PC-3 (cell line): ENCODE measurements around the gene PDCD1LG2. TPM values are rescaled to one million over a fixed set of nuclear protein-coding genes. Genes with fewer than 3 reads are reported as not detected.

ENCODE experiments used
- ATAC-seq: fragments of 200-7000 bp; cut with Tn5 transposase; 2 replicates; pipeline ENCODE4 v1.9.1; 2020; ENCODE audit warnings: mild to moderate bottlenecking, moderate library complexity
- BruUV-seq: library from RNA; stranded (reverse); fragments of 400-500 nt; replicated peaks from 2 replicates; lab custom pipeline; 2021; lab: Mats Ljungman, UMichigan
- CTCF ChIA-PET: fragments of 300-600 bp; sonication (Branson Sonifier 250); formaldehyde crosslinking; loops from one replicate; lab custom pipeline; 2022; ENCODE audit warnings: antibody characterized with exemption; lab: Charles Lee
- POLR2A ChIA-PET: fragments of 300-600 bp; sonication (Branson Sonifier 250); formaldehyde crosslinking; loops from one replicate; lab custom pipeline; 2022; ENCODE audit warnings: antibody characterized with exemption; ENCODE audit not compliant: unreplicated experiment; lab: Charles Lee
- DNase-seq: peaks from one replicate; pipeline ENCODE4 v3.0.0-alpha.2; 2015
- H2AFZ ChIP-seq: fragments of 300-600 bp; sonication (generic); 2 replicates; pipeline ENCODE4 v1.6.0; 2016; ENCODE audit warnings: antibody characterized with exemption, low read length
- H3F3A ChIP-seq: fragments of 300-600 bp; sonication (generic); one replicate; pipeline ENCODE4 v1.6.0; 2017; ENCODE audit warnings: antibody characterized with exemption, low read length, control low read depth, mild to moderate bottlenecking; ENCODE audit not compliant: unreplicated experiment
- H3K27ac ChIP-seq: fragments of 300-600 bp; sonication (generic); 2 replicates; pipeline ENCODE4 v1.5.1; 2016; ENCODE audit warnings: mild to moderate bottlenecking, low read length
- H3K27me3 ChIP-seq: fragments of 300-600 bp; sonication (generic); 2 replicates; pipeline ENCODE4 v1.6.1; 2016; ENCODE audit warnings: low read length, mixed read lengths
- H3K36me3 ChIP-seq: fragments of 300-600 bp; sonication (generic); 2 replicates; pipeline ENCODE4 v1.6.1; 2016; ENCODE audit warnings: low read depth, mixed run types, low read length, mixed read lengths
- H3K4me1 ChIP-seq: fragments of 300-600 bp; sonication (generic); 2 replicates; pipeline ENCODE4 v1.5.1; 2016; ENCODE audit warnings: low read length; ENCODE audit not compliant: insufficient read depth
- H3K4me2 ChIP-seq: fragments of 300-600 bp; sonication (generic); 2 replicates; pipeline ENCODE4 v1.6.0; 2016; ENCODE audit warnings: low read length
- H3K4me3 ChIP-seq: fragments of 300-600 bp; sonication (generic); 2 replicates; pipeline ENCODE4 v1.5.1; 2016; ENCODE audit warnings: mild to moderate bottlenecking, low read length, mixed read lengths
- H3K79me2 ChIP-seq: fragments of 300-600 bp; sonication (generic); 2 replicates; pipeline ENCODE4 v1.6.1; 2017; ENCODE audit warnings: low read length, mixed read lengths
- H3K9ac ChIP-seq: fragments of 300-600 bp; sonication (generic); 2 replicates; pipeline ENCODE4 v1.6.0; 2016; ENCODE audit warnings: mild to moderate bottlenecking, low read length
- H3K9me2 ChIP-seq: fragments of 300-600 bp; sonication (generic); replicated peaks from 2 replicates; pipeline ENCODE4 v1.6.1; 2016; ENCODE audit warnings: mixed run types, low read length, mixed read lengths
- H3K9me3 ChIP-seq: fragments of 300-600 bp; sonication (generic); 2 replicates; pipeline ENCODE4 v1.6.1; 2016; ENCODE audit warnings: low read length, mixed read lengths
- H4K20me1 ChIP-seq: fragments of 300-600 bp; sonication (generic); 2 replicates; pipeline ENCODE4 v1.6.1; 2016; ENCODE audit warnings: low read length, mixed read lengths
- CTCF ChIP-seq: fragments of 300-600 bp; sonication (generic); conservative IDR thresholded peaks from 2 replicates; pipeline ENCODE4 v1.5.1; 2017; ENCODE audit warnings: antibody characterized with exemption, low read depth, mild to moderate bottlenecking, low read length
- EZH2 ChIP-seq: fragments of 300-600 bp; sonication (generic); IDR thresholded peaks from one replicate; pipeline ENCODE4 v1.6.1; 2017; ENCODE audit warnings: antibody characterized with exemption, mild to moderate bottlenecking, low read length; ENCODE audit not compliant: unreplicated experiment
- EZH2phosphoT487 ChIP-seq: fragments of 300-600 bp; sonication (generic); IDR thresholded peaks from 2 replicates; pipeline ENCODE4 v1.6.1; 2018; ENCODE audit warnings: mild to moderate bottlenecking, antibody characterized with exemption, low read length, borderline replicate concordance
- intact Hi-C: fragments of 100-400 bp; cut with micrococcal nuclease; formaldehyde crosslinking; loops from 2 replicates; pipeline ENCODE4 v1.9.0; 2023
- total RNA-seq: library from RNA; depleted of rRNA; stranded (reverse); fragments of >200 nt; gene quantifications from 2 replicates; pipeline ENCODE4 v1.2.3, GENCODE V29; 2014

PDCD1LG2 gene
- total RNA-seq, 1 experiment from 2014 or later = 1.4 TPM

DNA sequence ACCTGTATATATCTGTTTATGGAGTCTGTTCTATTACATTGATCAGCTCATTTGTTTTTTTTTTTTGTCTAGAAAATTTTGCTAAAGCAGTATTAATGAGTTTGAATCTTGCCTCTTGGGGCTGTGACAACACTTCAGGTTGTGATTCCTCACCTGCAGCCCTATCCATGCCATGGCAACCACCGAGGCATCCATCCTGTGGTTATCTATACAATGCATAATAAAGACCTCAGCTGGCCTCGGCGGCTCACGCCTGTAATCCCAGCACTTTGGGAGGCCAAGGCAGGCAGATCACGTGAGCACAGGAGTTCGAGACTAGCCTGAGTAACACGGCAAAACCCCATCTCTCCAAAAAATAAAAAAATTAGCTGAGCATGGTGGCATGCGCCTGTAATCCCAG lies 28.1 kb upstream of the PDCD1LG2 start:
- BruUV-seq = no TSS peak
- H3F3A ChIP-seq = no peaks in the 10 kb centered on the region
- H3K9ac ChIP-seq = no peak overlapping the region
- H3K27me3 ChIP-seq = no peaks in the 10 kb centered on the region
- ChIA-PET POLR2A (interaction anchor here (0.6 kb wide), 1 partner anchor 17 kb away, joined by 6 read pairs; no protein-coding TSS in a partner anchor), CTCF (no interaction called here)
- no peak overlapping the region for H3K4me2 ChIP-seq
- intact Hi-C loops = no loop called here
- no peaks in the 10 kb centered on the region for H3K9me3 ChIP-seq
- H3K27ac ChIP-seq = no peak overlapping the region
- no peak for ATAC-seq
- H4K20me1 ChIP-seq = no peaks in the 10 kb centered on the region
- no peak overlapping the region for H2AFZ ChIP-seq
- TF ChIP-seq CTCF (no peak), EZH2phosphoT487 (no peak), EZH2 (no peak)
- no peak for DNase-seq
- no peak overlapping the region for H3K4me3 ChIP-seq
- H3K4me1 ChIP-seq = no peaks in the 10 kb centered on the region
- H3K79me2 ChIP-seq = no peaks in the 10 kb centered on the region
- H3K9me2 ChIP-seq = no peaks in the 10 kb centered on the region
- H3K36me3 ChIP-seq = no peaks in the 10 kb centered on the region

- Histone ChIP-seq H3F3A (no peaks in the 10 kb centered on the region), H3K27me3 (no peaks in the 10 kb centered on the region), H3K9me3 (no peaks in the 10 kb centered on the region), H3K36me3 (no peaks in the 10 kb centered on the region), H3K4me3 (no peak overlapping the region), H2AFZ (no peak overlapping the region), H3K27ac (no peak overlapping the region), H4K20me1 (no peaks in the 10 kb centered on the region), H3K9me2 (no peaks in the 10 kb centered on the region), H3K4me2 (no peak overlapping the region), H3K79me2 (no peaks in the 10 kb centered on the region), H3K9ac (no peak overlapping the region), H3K4me1 (no peaks in the 10 kb centered on the region)
- DNase-seq = no peak
- BruUV-seq = no TSS peak
- TF ChIP-seq CTCF (no peak), EZH2phosphoT487 (no peak), EZH2 (no peak)
- no peak for ATAC-seq
- POLR2A ChIA-PET = no interaction called here
- CTCF ChIA-PET = no interaction called here
- intact Hi-C loops = no loop called here
Observed at GRCh38 chr9:5483306-5483705, 27.0 kb upstream of the PDCD1LG2 start.

DNA sequence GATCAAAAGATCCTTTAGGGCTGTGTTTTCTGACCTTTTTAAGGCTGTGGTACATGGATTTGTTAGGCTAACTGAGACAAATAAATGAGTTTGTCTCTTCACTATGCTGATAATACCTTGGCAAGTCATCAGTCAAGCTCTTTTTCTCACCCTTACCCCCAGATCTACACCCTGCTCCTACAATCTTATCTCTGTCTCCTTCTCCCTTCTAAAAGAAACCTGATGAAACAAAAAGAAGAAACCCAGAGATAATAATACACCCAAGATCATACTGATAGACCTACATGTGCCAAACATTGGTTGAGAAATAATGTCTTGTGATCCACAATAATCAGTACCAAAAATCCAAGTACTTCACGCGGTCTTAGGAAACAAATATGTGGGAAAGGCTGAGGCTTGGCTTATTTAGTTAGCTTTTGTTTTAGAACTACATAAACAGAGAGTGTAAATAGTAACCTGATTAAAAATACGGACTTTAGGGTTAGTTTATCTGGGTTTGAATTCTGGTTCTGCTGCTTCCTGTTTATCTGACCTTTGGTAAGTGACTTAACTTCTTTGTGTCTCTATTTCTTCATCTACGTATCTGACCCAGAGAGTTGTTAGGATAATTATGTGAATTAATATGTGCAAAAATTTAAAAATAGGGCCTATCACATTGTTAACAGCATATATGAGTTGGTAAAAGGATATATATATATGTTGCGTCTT lies 24.8 kb upstream of the PDCD1LG2 start:
- ChIA-PET POLR2A (interaction anchor here (0.6 kb wide), 1 partner anchor 520 kb away, joined by 7 read pairs; no protein-coding TSS in a partner anchor), CTCF (no interaction called here)
- H3K9ac ChIP-seq = no peak overlapping the region
- H3K27ac ChIP-seq = no peak overlapping the region
- TF ChIP-seq EZH2 (no peak), CTCF (no peak), EZH2phosphoT487 (no peak)
- no peak overlapping the region for H2AFZ ChIP-seq
- H3K27me3 ChIP-seq = no peaks in the 10 kb centered on the region
- H3F3A ChIP-seq = no peaks in the 10 kb centered on the region
- no peak overlapping the region for H3K4me2 ChIP-seq
- H3K9me3 ChIP-seq = no peaks in the 10 kb centered on the region
- no peak for DNase-seq
- no peaks in the 10 kb centered on the region for H3K79me2 ChIP-seq
- no peaks in the 10 kb centered on the region for H3K36me3 ChIP-seq
- BruUV-seq = no TSS peak
- no peaks in the 10 kb centered on the region for H3K9me2 ChIP-seq
- H3K4me1 ChIP-seq = no peaks in the 10 kb centered on the region
- no peaks in the 10 kb centered on the region for H4K20me1 ChIP-seq
- intact Hi-C loops = no loop called here
- no peak for ATAC-seq
- H3K4me3 ChIP-seq = no peak overlapping the region
